ENCODE results near the gene MCAM. TPM values are rescaled to one million over a fixed set of nuclear protein-coding genes. Genes with fewer than 3 reads are reported as not detected.

The MCAM gene
- total and polyA plus RNA-seq, 7 donors = 2.1 to 1,033 (median 628) TPM

GRCh38 chr11:119288219-119288618 lies 28.7 kb downstream of the MCAM start:
- intact Hi-C loops (cut with DNase I) = no loop called here
- H3K27ac ChIP-seq = no peak overlapping the region
- 91 to 95% methylated on average over 3 of the region's 3 CpGs for WGBS, 2 donors
- H3K36me3 ChIP-seq = peaks cover 0 to 46% (median 19%) of the 10 kb centered on the region in 4 donors
- H3K4me3 ChIP-seq = no peak overlapping the region
- peaks cover 0 to 6% (median 2%) of the 10 kb centered on the region in 4 donors for H3K9me3 ChIP-seq
- no peaks in the 10 kb centered on the region for H3K27me3 ChIP-seq
- no peak for TF ChIP-seq POLR2A (IDR thresholded peaks at IDR 0.05)
- TF ChIP-seq POLR2AphosphoS5 (IDR thresholded peaks at IDR 0.05) = no peak
- TF ChIP-seq CTCF (IDR thresholded peaks at IDR 0.05) = no peak
- TF ChIP-seq EP300 (IDR thresholded peaks at IDR 0.05) = no peak
- no peak for DNase-seq
- H3K4me1 ChIP-seq = peaks cover 0 to 9% (median 3%) of the 10 kb centered on the region in 4 donors

- Histone ChIP-seq H3K9me3 (no peaks in the 10 kb centered on the region), H3K36me3 (peaks cover 0 to 40% (median 10%) of the 10 kb centered on the region in 4 donors), H3K4me1 (peaks cover 0 to 9% (median 3%) of the 10 kb centered on the region in 4 donors), H3K27ac (no peak overlapping the region), H3K27me3 (no peaks in the 10 kb centered on the region), H3K4me3 (no peak overlapping the region)
- WGBS, 2 donors = 96 to 97% methylated on average over 9 of the region's 9 CpGs
- no peak for DNase-seq
- no peak for TF ChIP-seq EP300 (IDR thresholded peaks at IDR 0.05)
- no peak for TF ChIP-seq POLR2A (IDR thresholded peaks at IDR 0.05)
- TF ChIP-seq CTCF (IDR thresholded peaks at IDR 0.05) = no peak
- no peak for TF ChIP-seq POLR2AphosphoS5 (IDR thresholded peaks at IDR 0.05)
- intact Hi-C loops (cut with DNase I) = loop anchor here (2.0 kb wide), 1 partner anchor 79 kb away; the partner anchor contains the start of gene CBL
These were observed 31.5 kb downstream of the MCAM start for GRCh38 chr11:119285431-119285830.

GRCh38 chr11:119284344-119285157 lies 32.4 kb downstream of the MCAM start:
- H3K27me3 ChIP-seq = no peaks in the 10 kb centered on the region
- TF ChIP-seq POLR2A (IDR thresholded peaks at IDR 0.05) = no peak
- TF ChIP-seq POLR2AphosphoS5 (IDR thresholded peaks at IDR 0.05) = no peak
- TF ChIP-seq CTCF (IDR thresholded peaks at IDR 0.05) = peak in 1 of 4 experiments; percentile 31
- TF ChIP-seq EP300 (IDR thresholded peaks at IDR 0.05) = no peak
- H3K27ac ChIP-seq = no peak overlapping the region
- no peaks in the 10 kb centered on the region for H3K9me3 ChIP-seq
- DNase-seq = no peak
- intact Hi-C loops (cut with DNase I) = loop anchor here (2.0 kb wide), 1 partner anchor 78 kb away; the partner anchor contains the start of gene CBL
- H3K36me3 ChIP-seq = peaks cover 0 to 48% (median 10%) of the 10 kb centered on the region in 4 donors
- H3K4me3 ChIP-seq = no peak overlapping the region
- WGBS, 2 donors = 72 to 75% methylated on average over 9 of the region's 9 CpGs
- H3K4me1 ChIP-seq = peaks cover 0 to 9% (median 3%) of the 10 kb centered on the region in 4 donors

- Histone ChIP-seq H3K36me3 (peaks cover 0 to 54% (median 13%) of the 10 kb centered on the region in 4 donors), H3K4me1 (peaks cover 0 to 9% (median 3%) of the 10 kb centered on the region in 4 donors), H3K4me3 (no peak overlapping the region), H3K27me3 (no peaks in the 10 kb centered on the region), H3K27ac (no peak overlapping the region), H3K9me3 (no peaks in the 10 kb centered on the region)
- DNase-seq = no peak
- 83 to 92% methylated on average over 7 of the region's 7 CpGs for WGBS, 2 donors
- intact Hi-C loops (cut with DNase I) = no loop called here
- TF ChIP-seq CTCF (IDR thresholded peaks at IDR 0.05) (no peak), POLR2A (IDR thresholded peaks at IDR 0.05) (no peak), POLR2AphosphoS5 (IDR thresholded peaks at IDR 0.05) (no peak), EP300 (IDR thresholded peaks at IDR 0.05) (no peak)
These were observed 34.4 kb downstream of the MCAM start for GRCh38 chr11:119282495-119282894.
